Raji (cell line): ENCODE results near the gene PGAM1.
A peak's percentile ranks its signal among the peaks of the same experiment; 100 is the strongest.

ENCODE experiments used
- POLR2A ChIP-seq: IDR thresholded peaks from 2 replicates; pipeline ENCODE4 v1.6.1; 2011; ENCODE audit warnings: low read depth, low read length, control low read depth; ENCODE audit not compliant: insufficient read depth

The PGAM1 gene

DNA sequence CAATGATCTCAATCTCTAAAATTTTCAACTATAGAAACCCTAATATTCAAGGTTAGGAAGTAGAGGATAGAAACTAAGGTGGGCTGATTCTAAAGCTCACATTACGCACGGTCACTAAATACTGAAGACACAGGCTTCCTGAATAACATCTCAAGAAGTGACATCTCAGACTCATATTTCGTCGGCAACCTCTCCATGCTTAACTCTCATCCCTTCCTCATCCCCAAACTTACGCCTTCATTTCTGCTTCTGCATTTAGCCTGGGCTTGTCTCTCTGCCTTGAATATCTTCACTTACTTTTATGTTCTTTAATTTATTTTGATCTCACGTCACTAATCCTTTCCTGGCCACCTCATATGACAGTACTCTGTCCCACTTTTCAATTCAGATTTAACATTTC, 9.2 kb downstream of the PGAM1 start:
- no peak for TF ChIP-seq POLR2A

- TF ChIP-seq POLR2A, result no peak
Measured at GRCh38 chr10:97442277-97442676, 16.3 kb downstream of the PGAM1 start.

DNA sequence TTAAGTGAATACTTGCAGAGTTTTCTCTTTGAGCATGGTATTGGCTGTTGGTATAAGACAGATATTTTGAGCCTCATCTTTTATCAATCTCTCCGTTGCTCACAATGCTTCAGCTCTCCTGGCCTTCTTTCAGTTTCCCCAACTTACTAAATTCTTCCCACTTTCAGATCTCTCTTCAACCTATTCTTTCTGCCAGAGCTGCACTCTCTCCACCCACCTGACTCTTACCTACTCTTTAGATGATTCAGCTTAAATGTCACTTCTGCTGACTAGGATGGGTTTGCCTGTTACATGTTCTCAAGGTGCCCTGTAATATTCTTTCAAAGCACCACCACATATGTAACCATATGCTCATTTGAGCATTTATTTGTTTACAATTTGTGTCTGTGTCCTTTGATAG, 18.2 kb downstream of the PGAM1 start:
- no peak for TF ChIP-seq POLR2A

GRCh38 chr10:97445357-97445721, 19.3 kb downstream of the PGAM1 start:
- no peak for TF ChIP-seq POLR2A

GRCh38 chr10:97445722-97446639, 20.0 kb downstream of the PGAM1 start, which contains the start of the genes EXOSC1 and ZDHHC16:
TSS of gene EXOSC1 (minus strand) at chr10:97446006. CDS start at chr10:97445985, 21 bp downstream.
TSS of gene ZDHHC16 (plus strand) at chr10:97446175. CDS start at chr10:97451676, 5,501 bp downstream.
- TF ChIP-seq POLR2A, result peak; percentile 89

DNA sequence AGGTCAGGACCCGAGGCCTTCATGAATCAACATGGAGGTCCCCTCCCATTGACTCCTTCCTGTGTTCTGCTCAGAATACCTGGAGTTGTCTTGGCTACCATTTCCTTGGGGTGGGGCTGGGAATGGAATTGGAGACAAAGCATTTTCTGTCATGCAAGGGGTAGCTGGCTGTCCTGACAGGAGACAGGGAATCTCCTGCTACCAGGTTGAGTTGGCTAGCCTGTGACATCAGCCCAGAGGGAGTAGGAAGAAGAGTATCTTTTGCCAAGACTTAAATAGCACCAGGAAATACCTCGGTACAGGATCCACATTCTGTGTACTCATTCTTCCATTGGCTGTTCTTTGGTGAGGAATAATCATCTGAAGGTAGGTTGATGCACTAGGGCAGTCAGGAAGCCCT, 24.8 kb downstream of the PGAM1 start:
- no peak for TF ChIP-seq POLR2A

GRCh38 chr10:97451605-97452004, 25.6 kb downstream of the PGAM1 start:
- no peak for TF ChIP-seq POLR2A

DNA sequence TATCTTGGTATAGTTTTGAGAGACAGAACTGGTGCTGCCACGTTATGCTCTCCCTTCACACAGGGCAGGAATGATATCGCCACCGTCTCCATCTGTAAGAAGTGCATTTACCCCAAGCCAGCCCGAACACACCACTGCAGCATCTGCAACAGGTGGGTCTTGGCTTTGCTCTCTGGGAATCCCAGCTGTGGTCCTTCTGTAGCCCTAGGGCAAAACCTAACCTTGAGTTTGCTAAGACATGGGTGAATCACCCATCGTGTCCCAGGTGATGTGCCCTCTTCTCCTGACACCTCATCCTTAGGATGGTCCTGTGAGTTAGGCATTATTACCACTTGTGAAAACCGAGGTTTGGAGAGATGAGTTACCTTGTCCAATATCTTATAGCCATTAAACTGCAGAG, 26.4 kb downstream of the PGAM1 start:
- no peak for TF ChIP-seq POLR2A

DNA sequence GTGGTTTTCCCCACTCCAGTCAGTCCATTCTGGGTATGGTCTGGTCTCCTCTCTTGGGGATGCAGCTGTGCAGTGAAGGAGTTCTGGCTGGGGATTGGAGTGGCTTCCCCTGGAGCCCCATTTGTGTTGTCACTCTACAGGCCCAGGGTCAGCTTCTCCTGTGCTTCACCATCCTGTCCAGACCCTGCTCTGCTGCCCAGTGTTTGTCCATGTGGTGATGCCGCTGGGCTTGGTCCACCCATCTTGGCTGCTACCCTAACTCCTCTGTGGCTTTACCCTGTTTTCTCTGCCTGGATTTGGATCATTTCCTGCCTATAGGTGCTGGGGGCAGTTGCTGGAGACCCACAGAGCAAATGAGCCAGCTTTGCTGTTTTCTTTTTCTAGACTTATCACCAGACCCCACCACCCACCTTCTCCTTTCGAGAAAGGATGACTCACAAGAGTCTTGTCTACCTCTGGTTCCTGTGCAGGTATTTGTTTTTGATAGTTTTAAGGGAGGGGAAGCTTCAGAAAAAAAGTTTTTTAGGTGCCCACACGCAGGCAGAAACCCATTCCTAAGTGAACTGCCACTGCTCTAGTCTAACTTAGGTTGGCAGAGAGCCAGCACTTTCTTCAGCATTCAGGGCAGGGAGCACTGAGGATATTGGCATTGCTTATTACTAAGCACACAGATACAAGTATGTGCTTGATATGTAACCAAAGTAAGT, 28.5 kb downstream of the PGAM1 start:
- no peak for TF ChIP-seq POLR2A

DNA sequence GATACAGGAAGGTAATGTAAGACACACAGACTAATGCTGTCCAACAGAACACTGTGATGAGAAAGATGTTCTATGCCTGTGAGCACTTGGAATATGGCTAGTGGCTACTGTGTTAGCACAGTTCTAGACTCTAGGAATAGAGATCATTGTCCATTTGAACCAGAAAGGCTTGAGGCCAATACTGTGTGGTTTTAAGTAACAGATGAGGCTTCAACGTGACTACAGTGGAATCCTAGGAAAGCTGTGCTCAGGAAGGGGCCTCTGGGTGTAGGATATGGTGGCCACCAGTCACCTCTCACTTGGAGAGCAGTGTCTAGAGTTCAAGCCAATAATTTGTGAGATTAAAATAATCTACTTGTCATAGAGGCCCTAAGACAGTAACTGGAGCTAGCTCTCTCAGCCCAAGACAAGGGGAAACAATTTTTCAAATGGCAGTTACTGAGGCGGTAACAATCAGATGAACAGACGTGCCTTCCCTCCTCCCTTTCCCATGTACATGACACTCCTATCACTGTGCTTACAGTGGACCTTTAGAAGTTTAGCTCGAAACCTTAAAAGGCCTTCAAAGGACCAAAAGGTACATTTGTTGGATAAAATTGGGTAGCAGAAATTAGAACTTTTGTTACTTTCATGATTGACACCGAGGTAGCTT, 30.2 kb downstream of the PGAM1 start:
- TF ChIP-seq POLR2A, result no peak

DNA sequence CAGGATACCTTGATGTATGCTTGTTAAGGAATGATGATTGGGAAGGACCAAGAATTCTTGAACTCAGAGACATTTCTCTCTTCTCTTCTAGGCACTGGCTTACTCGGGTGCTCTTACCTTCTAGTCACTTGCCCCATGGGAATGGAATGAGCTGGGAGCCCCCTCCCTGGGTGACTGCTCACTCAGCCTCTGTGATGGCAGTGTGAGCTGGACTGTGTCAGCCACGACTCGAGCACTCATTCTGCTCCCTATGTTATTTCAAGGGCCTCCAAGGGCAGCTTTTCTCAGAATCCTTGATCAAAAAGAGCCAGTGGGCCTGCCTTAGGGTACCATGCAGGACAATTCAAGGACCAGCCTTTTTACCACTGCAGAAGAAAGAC, 30.7 kb downstream of the PGAM1 start:
- no peak for TF ChIP-seq POLR2A

DNA sequence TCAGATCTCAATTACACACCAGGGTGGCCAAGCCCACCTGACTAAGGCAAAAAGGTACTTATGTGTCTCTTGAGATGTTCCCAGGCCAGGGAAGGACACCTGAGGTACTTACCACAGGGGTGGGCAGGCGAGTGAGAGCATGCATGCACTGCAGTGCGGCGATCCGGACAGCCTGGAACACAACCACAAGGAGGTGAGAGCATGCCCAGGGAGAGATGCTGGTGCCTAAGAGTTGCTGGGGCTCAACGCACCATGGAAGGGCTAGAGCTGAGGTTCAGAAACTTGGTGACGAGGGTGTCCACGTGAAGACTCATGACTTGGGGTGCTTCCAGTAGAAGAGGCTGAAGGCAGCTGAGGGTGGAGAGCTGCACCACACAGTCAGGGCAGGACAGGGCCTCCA, 33.1 kb downstream of the PGAM1 start:
- TF ChIP-seq POLR2A, result no peak

DNA sequence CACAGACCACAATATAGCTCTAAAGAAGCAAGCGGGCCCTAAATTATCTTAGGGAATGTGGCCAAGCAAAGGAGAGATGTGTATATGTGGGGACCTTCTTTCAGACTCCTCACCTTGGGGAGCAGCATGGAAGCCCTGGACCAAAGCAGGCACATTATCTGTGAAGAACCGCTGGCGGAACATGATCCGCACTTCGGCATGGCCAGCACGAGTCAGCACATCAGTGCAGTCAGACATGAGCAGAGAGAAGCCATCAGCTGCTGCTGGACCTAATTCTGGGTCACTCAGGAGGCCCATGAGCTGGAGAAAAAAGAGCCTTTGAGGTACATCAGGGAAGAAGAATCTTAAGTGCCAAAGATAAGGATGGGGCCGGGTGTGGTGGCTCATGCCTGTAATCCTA, 33.9 kb downstream of the PGAM1 start:
- TF ChIP-seq POLR2A, result no peak

- TF ChIP-seq POLR2A, result no peak
Measured at GRCh38 chr10:97462309-97462708, 36.3 kb downstream of the PGAM1 start.

DNA sequence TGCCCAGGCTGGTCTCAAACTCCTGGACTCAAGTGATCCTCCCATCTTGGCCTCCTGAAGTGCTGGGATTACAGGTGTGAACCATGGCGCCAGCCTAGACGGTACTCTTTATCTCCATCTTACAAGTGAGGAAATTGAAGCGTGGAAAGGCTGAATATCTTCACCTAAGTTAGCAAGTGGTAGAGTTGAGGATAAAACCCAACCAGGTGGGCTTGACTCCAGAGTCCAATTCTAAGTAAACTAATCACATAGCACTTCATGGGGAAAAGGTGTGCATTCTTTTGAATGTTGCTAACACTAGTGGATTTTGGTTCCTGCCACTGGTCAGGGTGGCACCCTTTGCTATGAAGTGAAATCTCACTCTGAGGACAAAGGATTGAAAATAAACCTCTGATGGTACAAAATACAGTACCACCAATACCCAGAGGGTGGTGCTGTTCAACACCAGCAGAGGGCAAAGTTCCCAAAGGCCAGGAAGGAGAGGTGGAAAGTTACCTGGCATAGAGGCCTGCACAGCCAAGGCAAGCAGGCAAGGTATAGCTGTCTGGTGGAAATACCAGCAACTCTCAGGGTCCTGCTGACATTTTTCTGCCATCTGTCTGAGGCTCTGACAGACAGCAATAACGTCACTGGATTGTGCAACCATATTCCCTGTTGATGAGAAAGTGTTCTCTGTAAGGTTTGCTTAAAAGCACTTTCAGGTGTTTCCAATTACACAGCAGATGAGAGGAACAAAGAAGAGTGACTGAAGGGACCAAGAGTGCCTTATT, 37.6 kb downstream of the PGAM1 start:
- TF ChIP-seq POLR2A, result no peak
